Left ventricle myocardium inferior (tissue), 1 donor: ENCODE measurements around the gene R3HDM2. TPM values are rescaled to one million over a fixed set of nuclear protein-coding genes. Genes with fewer than 3 reads are reported as not detected.
"Not testable (repeated sequence)": the region's sequence is repeated elsewhere in the genome, so short reads cannot be mapped to it uniquely, and the experiment has no call there.

Experiments
- DNase-seq: peaks from one replicate; pipeline ENCODE4 v3.0.0-alpha.2; 2020
- H3K27ac ChIP-seq: fragments of 200-600 bp; replicated peaks from 2 replicates; pipeline ENCODE4 v1.8.0; 2021
- H3K27me3 ChIP-seq: fragments of 200-600 bp; 2 replicates; pipeline ENCODE4 v1.8.0; 2021; ENCODE audit warnings: low read depth
- H3K36me3 ChIP-seq: fragments of 200-600 bp; 2 replicates; pipeline ENCODE4 v1.8.0; 2021
- H3K4me1 ChIP-seq: fragments of 200-600 bp; 2 replicates; pipeline ENCODE4 v1.8.0; 2021
- H3K4me3 ChIP-seq: fragments of 200-600 bp; 2 replicates; pipeline ENCODE4 v1.8.0; 2021; ENCODE audit warnings: mild to moderate bottlenecking, moderate library complexity
- H3K9me3 ChIP-seq: fragments of 200-600 bp; replicated peaks from 2 replicates; pipeline ENCODE4 v1.8.0; 2021
- intact Hi-C: fragments of 100-400 bp; cut with micrococcal nuclease; formaldehyde crosslinking; loops from one replicate; pipeline ENCODE4 v1.11.0; 2022
- total RNA-seq: library from RNA; stranded (reverse); fragmentation: NEBNext Ultra II Directional; extraction: Animal tissue kit (Norgen Biotek cat#: 25700); gene quantifications from one replicate; pipeline ENCODE4 v1.2.1, GENCODE V29; 2021
- TF ChIP-seq, protein P1 (sequence below): fragments of 200-600 bp; IDR thresholded peaks from 2 replicates; pipeline ENCODE4 v1.8.0; 2021; ENCODE audit warnings: antibody characterized with exemption, mild to moderate bottlenecking, borderline replicate concordance
- donor health status: DM: no; HTN: yes; CAD: no; lungs with severe emphysema.

The R3HDM2 gene
- total RNA-seq, 1 donor from 2014 or later = 63.1 TPM

DNA sequence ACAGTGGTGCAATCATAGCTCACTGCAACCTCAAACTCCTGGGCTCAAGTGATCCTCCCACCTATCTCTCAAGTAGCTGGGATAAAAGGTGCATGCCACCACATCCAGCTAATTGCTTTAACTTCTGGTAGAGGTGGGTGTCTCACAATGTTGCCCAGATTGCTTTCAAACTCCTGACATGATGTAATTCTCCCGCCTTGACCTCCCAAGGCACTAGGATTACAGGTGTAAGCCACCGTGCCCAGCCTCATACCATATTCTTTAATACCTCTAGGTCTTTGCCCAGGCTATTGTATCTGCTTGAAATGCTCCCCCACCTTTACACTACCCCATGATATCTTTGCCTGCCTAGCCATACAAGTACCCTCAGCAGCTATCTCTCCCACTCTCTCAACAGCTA, 11.3 kb downstream of the R3HDM2 start:
- DNase-seq = no peak
- intact Hi-C loops = loop anchor here (2.0 kb wide), 1 partner anchor 29 kb away; no protein-coding TSS in a partner anchor
- peaks cover 32% of the 10 kb centered on the region for H3K4me1 ChIP-seq
- TF ChIP-seq, protein P1, sequence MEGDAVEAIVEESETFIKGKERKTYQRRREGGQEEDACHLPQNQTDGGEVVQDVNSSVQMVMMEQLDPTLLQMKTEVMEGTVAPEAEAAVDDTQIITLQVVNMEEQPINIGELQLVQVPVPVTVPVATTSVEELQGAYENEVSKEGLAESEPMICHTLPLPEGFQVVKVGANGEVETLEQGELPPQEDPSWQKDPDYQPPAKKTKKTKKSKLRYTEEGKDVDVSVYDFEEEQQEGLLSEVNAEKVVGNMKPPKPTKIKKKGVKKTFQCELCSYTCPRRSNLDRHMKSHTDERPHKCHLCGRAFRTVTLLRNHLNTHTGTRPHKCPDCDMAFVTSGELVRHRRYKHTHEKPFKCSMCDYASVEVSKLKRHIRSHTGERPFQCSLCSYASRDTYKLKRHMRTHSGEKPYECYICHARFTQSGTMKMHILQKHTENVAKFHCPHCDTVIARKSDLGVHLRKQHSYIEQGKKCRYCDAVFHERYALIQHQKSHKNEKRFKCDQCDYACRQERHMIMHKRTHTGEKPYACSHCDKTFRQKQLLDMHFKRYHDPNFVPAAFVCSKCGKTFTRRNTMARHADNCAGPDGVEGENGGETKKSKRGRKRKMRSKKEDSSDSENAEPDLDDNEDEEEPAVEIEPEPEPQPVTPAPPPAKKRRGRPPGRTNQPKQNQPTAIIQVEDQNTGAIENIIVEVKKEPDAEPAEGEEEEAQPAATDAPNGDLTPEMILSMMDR = no peak
- no peak overlapping the region for H3K27ac ChIP-seq
- H3K4me3 ChIP-seq = no peak overlapping the region
- no peaks in the 10 kb centered on the region for H3K9me3 ChIP-seq
- no peaks in the 10 kb centered on the region for H3K27me3 ChIP-seq
- H3K36me3 ChIP-seq = peaks cover 9% of the 10 kb centered on the region

DNA sequence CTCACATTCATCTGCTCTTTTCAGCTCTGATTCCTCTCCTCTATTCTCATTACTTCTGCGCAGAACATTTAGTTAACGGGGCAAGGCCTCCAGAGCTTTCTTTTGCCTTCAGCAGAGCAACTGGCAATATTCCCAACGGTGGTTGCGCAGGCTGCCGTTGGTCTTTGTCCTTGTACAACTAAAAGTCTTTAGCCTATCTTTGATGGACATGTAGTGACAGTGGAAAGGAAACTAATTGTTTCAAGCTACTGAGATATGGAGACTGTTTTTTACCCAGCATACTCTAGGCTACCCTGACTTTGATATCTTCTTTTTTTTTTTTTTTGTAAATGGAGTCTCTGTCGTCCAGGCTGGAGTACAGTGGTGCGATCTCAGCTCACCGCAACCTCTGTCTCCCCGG, 12.6 kb downstream of the R3HDM2 start:
- Histone ChIP-seq H3K4me1 (peaks cover 32% of the 10 kb centered on the region), H3K9me3 (no peaks in the 10 kb centered on the region), H3K27ac (peak overlapping the region; percentile 40), H3K4me3 (no peak overlapping the region), H3K27me3 (no peaks in the 10 kb centered on the region), H3K36me3 (peaks cover 9% of the 10 kb centered on the region)
- intact Hi-C loops = loop anchor here (2.0 kb wide), 1 partner anchor 27 kb away; no protein-coding TSS in a partner anchor
- DNase-seq = no peak
- TF ChIP-seq, protein P1 = no peak

DNA sequence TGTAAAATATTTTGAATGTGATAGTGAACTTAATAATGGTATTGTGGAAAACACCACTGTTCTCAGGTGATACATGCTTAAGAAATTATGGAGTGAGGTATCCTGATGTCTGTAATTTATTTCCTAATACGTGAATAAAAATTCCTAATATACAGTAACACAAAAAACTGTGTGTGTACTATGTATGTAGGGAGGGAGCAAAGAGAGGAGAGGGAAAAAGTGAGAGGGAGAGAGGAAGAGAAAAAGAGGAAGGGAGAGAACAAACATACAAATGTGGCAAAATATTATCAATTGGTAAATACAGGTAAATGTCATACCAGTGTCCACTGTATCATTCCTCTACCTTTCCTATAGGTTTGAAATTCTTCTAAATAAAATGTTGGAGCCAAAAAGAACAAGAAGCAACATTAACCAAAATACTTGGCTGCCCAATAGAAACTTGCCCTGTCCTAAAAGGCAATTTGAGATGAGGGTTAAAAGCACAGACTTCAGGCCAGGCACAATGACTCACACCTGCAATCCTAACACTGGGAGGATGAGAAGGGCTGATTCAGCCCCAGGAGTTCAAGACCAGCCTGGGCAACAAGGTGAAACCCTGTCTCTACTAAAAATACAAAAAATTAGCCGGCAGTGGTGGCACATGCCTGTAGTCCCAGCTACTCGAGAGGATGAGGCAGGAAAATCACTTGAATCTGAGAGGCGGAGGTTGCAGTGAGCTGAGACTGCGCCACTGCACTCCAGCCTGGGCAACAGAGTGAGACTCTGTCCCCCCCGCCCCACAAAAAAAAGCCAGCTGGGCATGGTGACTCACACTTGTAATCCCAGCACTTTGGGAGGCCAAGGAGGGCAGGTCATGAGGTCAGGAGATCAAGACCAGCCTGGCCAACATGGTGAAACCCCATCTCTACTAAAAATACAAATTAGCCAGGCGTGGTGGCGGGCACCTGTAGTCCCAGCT, 14.5 kb downstream of the R3HDM2 start:
- H3K36me3 ChIP-seq = no peaks in the 10 kb centered on the region
- peaks cover 34% of the 10 kb centered on the region for H3K4me1 ChIP-seq
- DNase-seq = no peak
- no peak overlapping the region for H3K4me3 ChIP-seq
- no peaks in the 10 kb centered on the region for H3K27me3 ChIP-seq
- H3K9me3 ChIP-seq = no peaks in the 10 kb centered on the region
- TF ChIP-seq, protein P1 = no peak
- intact Hi-C loops = no loop called here
- H3K27ac ChIP-seq = no peak overlapping the region

DNA sequence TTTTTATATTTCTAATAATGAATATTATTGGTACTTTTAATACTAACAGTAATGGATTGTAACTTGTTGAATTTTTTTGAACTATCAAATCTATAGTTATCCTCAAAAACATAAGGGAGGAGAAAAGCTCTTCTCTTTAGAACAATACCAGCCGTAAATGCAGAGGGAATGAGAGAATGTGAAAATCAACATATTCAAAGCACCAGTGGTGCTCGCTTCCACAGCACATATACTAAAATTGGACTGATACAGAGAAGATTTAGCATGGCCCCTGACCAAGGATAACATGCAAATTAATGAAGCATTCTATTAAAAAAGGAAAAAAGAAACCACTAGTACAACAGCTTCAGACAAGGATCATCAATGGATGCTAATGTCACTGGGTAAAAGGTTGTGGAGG, 15.8 kb downstream of the R3HDM2 start:
- no peak overlapping the region for H3K4me3 ChIP-seq
- H3K36me3 ChIP-seq = no peaks in the 10 kb centered on the region
- H3K27me3 ChIP-seq = no peaks in the 10 kb centered on the region
- no peak for DNase-seq
- H3K9me3 ChIP-seq = no peaks in the 10 kb centered on the region
- TF ChIP-seq, protein P1 = no peak
- peaks cover 39% of the 10 kb centered on the region for H3K4me1 ChIP-seq
- intact Hi-C loops = no loop called here
- H3K27ac ChIP-seq = no peak overlapping the region

DNA sequence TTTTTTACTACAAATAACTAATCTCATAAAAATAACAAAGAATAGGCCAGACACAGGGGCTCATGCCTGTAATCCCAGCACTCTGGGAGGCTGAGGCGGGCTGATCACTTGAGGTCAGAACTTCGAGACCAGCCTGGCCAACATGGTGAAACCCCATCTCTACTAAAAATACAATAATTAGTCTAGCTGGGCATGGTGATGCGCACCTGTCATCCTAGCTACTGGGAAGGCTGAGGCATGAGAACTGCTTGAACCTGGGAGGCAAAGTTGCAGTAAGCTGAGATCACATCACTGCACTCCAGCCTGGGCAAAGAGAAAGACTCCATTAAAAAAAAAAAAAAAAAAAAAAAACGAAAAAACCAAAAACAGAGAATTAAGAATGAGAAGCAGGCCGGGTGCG, 16.7 kb downstream of the R3HDM2 start:
- H3K27ac ChIP-seq, H3K27me3 ChIP-seq, H3K36me3 ChIP-seq, H3K4me3 ChIP-seq, H3K9me3 ChIP-seq, intact Hi-C loops, DNase-seq: not testable (repeated sequence)
- H3K4me1 ChIP-seq = peaks cover 39% of the 10 kb centered on the region

DNA sequence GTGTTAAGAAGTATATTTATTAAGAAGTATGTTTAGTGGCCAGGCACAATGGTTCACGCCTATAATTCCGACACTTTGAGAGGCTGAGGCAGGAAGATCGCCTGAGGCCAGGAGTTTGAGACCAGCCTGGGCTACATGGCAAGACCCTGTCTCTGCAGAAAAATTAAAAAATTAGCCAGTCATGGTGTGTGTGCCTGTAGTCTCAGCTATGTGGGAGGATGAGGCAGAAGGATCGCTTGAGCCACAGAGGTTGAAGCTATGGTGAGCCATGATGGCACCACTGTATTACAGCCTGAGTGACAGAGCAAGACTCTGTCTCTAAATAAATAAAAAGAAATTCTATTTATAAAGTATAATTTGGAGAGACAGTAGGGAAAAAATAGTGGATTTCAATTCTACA, 20.3 kb downstream of the R3HDM2 start:
- Histone ChIP-seq H3K36me3 (no peaks in the 10 kb centered on the region), H3K27me3 (no peaks in the 10 kb centered on the region), H3K27ac (no peak overlapping the region), H3K4me3 (no peak overlapping the region), H3K4me1 (peaks cover 14% of the 10 kb centered on the region), H3K9me3 (no peaks in the 10 kb centered on the region)
- intact Hi-C loops = no loop called here
- no peak for DNase-seq
- TF ChIP-seq, protein P1 = no peak
